Measurements from ENCODE around the gene BUB3. TPM values are rescaled to one million over a fixed set of nuclear protein-coding genes. Genes with fewer than 3 reads are reported as not detected.
A peak's percentile ranks its signal among the peaks of the same experiment; 100 is the strongest.

Gene BUB3
- total RNA-seq, 4 donors from 2014 or later = 43.0 to 84.0 (median 49.2) TPM

DNA sequence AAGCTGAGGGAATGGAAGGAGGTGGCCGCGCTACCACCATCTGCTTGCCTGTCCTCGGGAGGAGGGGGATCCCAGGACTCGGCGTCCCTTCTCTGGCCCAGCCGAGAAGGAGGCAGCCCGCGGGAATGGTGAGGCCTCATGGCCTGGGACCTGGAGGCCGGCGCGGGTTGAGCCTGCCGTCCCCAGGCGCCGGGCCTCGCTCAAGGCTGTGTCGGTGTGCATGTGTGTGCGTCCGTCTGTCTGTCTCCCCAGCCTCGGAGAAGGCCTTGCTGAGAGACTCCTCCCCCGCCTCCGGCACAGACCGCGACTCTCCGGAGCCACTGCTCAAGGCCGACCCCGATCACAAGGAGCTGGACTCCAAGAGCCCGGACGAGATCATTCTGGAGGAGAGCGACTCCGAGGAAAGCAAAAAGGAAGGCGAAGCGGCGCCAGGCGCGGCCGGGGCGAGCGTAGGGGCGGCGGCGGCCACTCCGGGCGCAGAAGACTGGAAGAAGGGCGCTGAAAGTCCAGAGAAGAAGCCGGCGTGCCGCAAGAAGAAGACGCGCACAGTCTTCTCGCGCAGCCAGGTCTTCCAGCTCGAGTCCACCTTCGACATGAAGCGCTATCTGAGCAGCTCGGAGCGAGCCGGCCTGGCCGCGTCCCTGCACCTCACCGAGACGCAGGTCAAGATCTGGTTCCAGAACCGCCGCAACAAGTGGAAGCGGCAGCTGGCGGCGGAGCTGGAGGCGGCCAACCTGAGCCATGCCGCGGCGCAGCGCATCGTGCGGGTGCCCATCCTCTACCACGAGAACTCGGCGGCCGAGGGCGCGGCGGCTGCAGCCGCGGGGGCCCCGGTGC, 17.2 kb upstream of the BUB3 start:
- H3K4me3 ChIP-seq = peak overlapping the region; percentile 21 to 40 (median 30)

GRCh38 chr10:123139165-123139520, 15.1 kb upstream of the BUB3 start:
- H3K4me1 ChIP-seq = peaks cover 18 to 22% of the 10 kb centered on the region in 2 donors
- H3K4me3 ChIP-seq = no peak overlapping the region
- in situ Hi-C loops (cut with MboI; ENCODE audit: low sequenced_read_pairs in 4 of 4) = no loop called here
- no peak for DNase-seq
- intact Hi-C loops (cut with DNase I; ENCODE audit: low total_unique reads) = no loop called here
- ATAC-seq = no peak
- peaks cover 96 to 100% (median 99%) of the 10 kb centered on the region in 3 donors for H3K27me3 ChIP-seq
- no peak overlapping the region for H3K27ac ChIP-seq
- no peaks in the 10 kb centered on the region for H3K36me3 ChIP-seq
- TF ChIP-seq CTCF (IDR thresholded peaks at IDR 0.05 in 4 of 5, conservative IDR thresholded peaks at IDR 0.05 in 1 of 5) = no peak
- TF ChIP-seq POLR2A (IDR thresholded peaks at IDR 0.05) = no peak
- H3K9me3 ChIP-seq = no peaks in the 10 kb centered on the region

More for the DNA sequence above, 17.2 kb upstream of the BUB3 start:
- TF ChIP-seq CTCF (IDR thresholded peaks at IDR 0.05 in 4 of 5, conservative IDR thresholded peaks at IDR 0.05 in 1 of 5) = no peak
- intact Hi-C loops (cut with DNase I; ENCODE audit: low total_unique reads) = no loop called here
- in situ Hi-C loops (cut with MboI; ENCODE audit: low sequenced_read_pairs in 4 of 4) = no loop called here
- no peak for DNase-seq
- H3K9me3 ChIP-seq = no peaks in the 10 kb centered on the region
- H3K36me3 ChIP-seq = no peaks in the 10 kb centered on the region
- no peak overlapping the region for H3K27ac ChIP-seq
- no peak for ATAC-seq
- peaks cover 97 to 100% (median 98%) of the 10 kb centered on the region in 3 donors for H3K27me3 ChIP-seq
- peaks cover 25 to 26% of the 10 kb centered on the region in 2 donors for H3K4me1 ChIP-seq

DNA sequence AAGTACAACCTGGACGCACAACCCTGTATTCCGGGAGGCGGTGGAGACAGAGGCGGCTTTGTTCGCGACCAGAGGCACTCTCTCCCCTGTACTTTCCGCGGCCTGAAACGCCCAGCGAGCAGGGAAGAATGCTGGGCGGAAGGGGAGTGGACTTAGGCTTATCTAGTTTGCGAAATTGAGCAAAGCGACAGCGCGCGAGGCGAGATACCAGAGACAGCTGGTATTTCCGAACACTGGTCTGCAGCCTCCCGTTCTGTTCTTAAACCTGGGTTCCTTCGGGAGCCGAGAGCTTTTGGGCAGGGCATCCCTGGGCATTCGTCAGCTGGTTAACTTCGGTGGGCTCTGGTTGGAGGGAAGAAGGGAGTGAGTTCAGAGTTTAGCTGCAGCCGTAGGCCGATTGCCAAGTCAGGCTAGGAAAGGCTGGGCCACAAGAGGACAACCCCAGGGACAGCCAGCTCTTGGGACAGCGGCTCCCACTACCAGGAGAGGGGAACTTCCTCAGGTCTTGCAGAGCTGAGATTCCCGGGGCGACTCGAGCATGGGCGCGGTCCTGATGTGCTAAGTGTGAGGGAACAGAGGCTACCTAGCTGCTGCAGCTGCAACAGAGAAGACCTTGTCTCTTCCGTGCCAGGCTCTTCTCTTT, 14.6 kb upstream of the BUB3 start:
- Histone ChIP-seq H3K4me3 (no peak overlapping the region), H3K4me1 (peaks cover 18 to 22% of the 10 kb centered on the region in 2 donors), H3K27me3 (peaks cover 96 to 100% (median 99%) of the 10 kb centered on the region in 3 donors), H3K27ac (no peak overlapping the region), H3K9me3 (no peaks in the 10 kb centered on the region), H3K36me3 (no peaks in the 10 kb centered on the region)
- intact Hi-C loops (cut with DNase I; ENCODE audit: low total_unique reads) (no loop called here), in situ Hi-C loops (cut with MboI; ENCODE audit: low sequenced_read_pairs in 4 of 4) (no loop called here)
- TF ChIP-seq POLR2A (IDR thresholded peaks at IDR 0.05) (no peak), CTCF (IDR thresholded peaks at IDR 0.05 in 4 of 5, conservative IDR thresholded peaks at IDR 0.05 in 1 of 5) (no peak)
- DNase-seq (no peak), ATAC-seq (no peak)

- ATAC-seq (no peak), DNase-seq (no peak)
- in situ Hi-C loops (cut with MboI; ENCODE audit: low sequenced_read_pairs in 4 of 4) (no loop called here), intact Hi-C loops (cut with DNase I; ENCODE audit: low total_unique reads) (no loop called here)
- H3K9me3 ChIP-seq = no peaks in the 10 kb centered on the region
- peaks cover 96 to 100% (median 99%) of the 10 kb centered on the region in 3 donors for H3K27me3 ChIP-seq
- H3K4me1 ChIP-seq = peaks cover 15 to 18% of the 10 kb centered on the region in 2 donors
- TF ChIP-seq POLR2A (IDR thresholded peaks at IDR 0.05) (no peak), CTCF (IDR thresholded peaks at IDR 0.05 in 4 of 5, conservative IDR thresholded peaks at IDR 0.05 in 1 of 5) (no peak)
- no peak overlapping the region for H3K27ac ChIP-seq
- no peak overlapping the region for H3K4me3 ChIP-seq
- no peaks in the 10 kb centered on the region for H3K36me3 ChIP-seq
Measured at GRCh38 chr10:123140164-123140982, 13.8 kb upstream of the BUB3 start.
